Spleen (tissue), 7 donors: ENCODE measurements around the gene NCK2.

ENCODE experiments used
- CTCF ChIP-seq, 11 experiments: fragments of 200-600 bp in 7 of 11; fragments of 450-650 bp in 4 of 11; sonication (generic) in 4 of 11; IDR thresholded peaks in 8 of 11; conservative IDR thresholded peaks in 3 of 11; 1 replicate in 7 of 11; 2 replicates in 4 of 11; pipeline versions ENCODE4 v1.4.0 to v1.8.0; 2016 to 2021; ENCODE audit warnings: antibody characterized with exemption in 11 of 11, inconsistent platforms in 4 of 11, mild to moderate bottlenecking in 1 of 11
- POLR2AphosphoS5 ChIP-seq, 3 donors: sonication (generic); formaldehyde crosslinking; IDR thresholded peaks; one replicate each; pipeline ENCODE4 v1.5.1; 2017; ENCODE audit warnings: antibody characterized with exemption in 3 of 3
- donor health status: DM: no; HTN: no; CAD: no; lungs with moderate emphysema.
- donor health status: DM: no; HTN: no; CAD: no.
- donor health status: DM: no; HTN: no; CAD: no.

GRCh38 chr2:105812180-105813044 lies 67.7 kb downstream of the NCK2 start:
- TF ChIP-seq CTCF (IDR thresholded peaks at IDR 0.05 in 8 of 11, conservative IDR thresholded peaks at IDR 0.05 in 3 of 11) (no peak), POLR2AphosphoS5 (IDR thresholded peaks at IDR 0.05) (peak in 2 of 3 donors; percentile 22 to 24)
